Caco-2 (cell line): ENCODE results near the gene ACCSL. TPM values are rescaled to one million over a fixed set of nuclear protein-coding genes. Genes with fewer than 3 reads are reported as not detected.

Experiments used
- BruUV-seq: library from RNA; stranded (reverse); fragments of 400-500 nt; replicated peaks from 2 replicates; lab custom pipeline; 2021; lab: Mats Ljungman, UMichigan
- CTCF ChIA-PET: fragments of 300-600 bp; sonication (Branson Sonifier 250); formaldehyde crosslinking; loops from one replicate; lab custom pipeline; 2022; ENCODE audit warnings: antibody characterized with exemption; lab: Charles Lee
- POLR2A ChIA-PET: fragments of 300-600 bp; sonication (Branson Sonifier 250); formaldehyde crosslinking; loops from one replicate; lab custom pipeline; 2022; ENCODE audit warnings: antibody characterized with exemption; lab: Charles Lee
- DNase-seq, 2 experiments: peaks; one replicate each; pipeline versions ENCODE4 v3.0.0 to v3.0.0-alpha.2; 2020 to 2022
- H3K27me3 ChIP-seq: replicated peaks from 2 replicates; pipeline ENCODE4 v1.6.0; 2011; ENCODE audit warnings: low read length; ENCODE audit not compliant: control insufficient read depth, insufficient read depth
- H3K36me3 ChIP-seq: 2 replicates; pipeline ENCODE4 v1.5.1; 2011; ENCODE audit warnings: low read length; ENCODE audit not compliant: control insufficient read depth, insufficient read depth
- H3K4me1 ChIP-seq: fragments of 250-450 bp; sonication (Bioruptor Pico); 2 replicates; pipeline ENCODE4 v1.5.1; 2020; ENCODE audit warnings: mild to moderate bottlenecking
- H3K4me3 ChIP-seq: 2 replicates; pipeline ENCODE4 v1.5.1; 2011; ENCODE audit warnings: low read depth, mild to moderate bottlenecking, control low read depth, low read length
- H3K9me3 ChIP-seq: fragments of 250-450 bp; sonication (Bioruptor Pico); 2 replicates; pipeline ENCODE4 v1.5.1; 2020; ENCODE audit warnings: mild to moderate bottlenecking, moderate library complexity
- H3K27ac Mint-ChIP-seq: one replicate; pipeline ENCODE4 v1.8.0; 2022; ENCODE audit warnings: mixed read lengths; ENCODE audit not compliant: unreplicated experiment
- H3K27me3 Mint-ChIP-seq: one replicate; pipeline ENCODE4 v1.8.0; 2022; ENCODE audit warnings: mixed read lengths; ENCODE audit not compliant: insufficient read depth, unreplicated experiment
- H3K36me3 Mint-ChIP-seq: one replicate; pipeline ENCODE4 v1.8.0; 2022; ENCODE audit warnings: mild to moderate bottlenecking, mixed read lengths; ENCODE audit not compliant: insufficient read depth, unreplicated experiment
- H3K4me1 Mint-ChIP-seq: one replicate; pipeline ENCODE4 v1.8.0; 2022; ENCODE audit warnings: low read depth, mixed read lengths; ENCODE audit not compliant: unreplicated experiment
- H3K4me3 Mint-ChIP-seq: one replicate; pipeline ENCODE4 v1.8.0; 2022; ENCODE audit warnings: mild to moderate bottlenecking, moderate library complexity, mixed read lengths; ENCODE audit not compliant: unreplicated experiment
- H3K9me3 Mint-ChIP-seq: one replicate; pipeline ENCODE4 v1.8.0; 2022; ENCODE audit warnings: mixed read lengths; ENCODE audit not compliant: unreplicated experiment
- intact Hi-C: fragments of 100-400 bp; cut with micrococcal nuclease; formaldehyde crosslinking; loops from one replicate; pipeline ENCODE4 v1.10.0; 2022; ENCODE audit not compliant: unreplicated experiment
- total RNA-seq: library from RNA; stranded (reverse); gene quantifications from 2 replicates; pipeline ENCODE4 v1.2.3, GENCODE V29; 2022
- TF ChIP-seq, protein P1 (sequence below), 2 experiments: fragments of 200-600 bp in 1 of 2; IDR thresholded peaks; 1 replicate in 1 of 2; 2 replicates in 1 of 2; pipeline versions ENCODE4 v1.5.1 to v1.8.0; 2011 to 2022; ENCODE audit warnings: antibody characterized with exemption in 1 of 2, control low read depth in 1 of 2, inconsistent platforms in 1 of 2, low read depth in 1 of 2, low read length in 1 of 2, mild to moderate bottlenecking in 1 of 2, moderate library complexity in 1 of 2; ENCODE audit not compliant: insufficient read depth in 1 of 2, severe bottlenecking in 1 of 2, unreplicated experiment in 1 of 2

Gene ACCSL
- total RNA-seq, 1 experiment from 2014 or later = not detected

DNA sequence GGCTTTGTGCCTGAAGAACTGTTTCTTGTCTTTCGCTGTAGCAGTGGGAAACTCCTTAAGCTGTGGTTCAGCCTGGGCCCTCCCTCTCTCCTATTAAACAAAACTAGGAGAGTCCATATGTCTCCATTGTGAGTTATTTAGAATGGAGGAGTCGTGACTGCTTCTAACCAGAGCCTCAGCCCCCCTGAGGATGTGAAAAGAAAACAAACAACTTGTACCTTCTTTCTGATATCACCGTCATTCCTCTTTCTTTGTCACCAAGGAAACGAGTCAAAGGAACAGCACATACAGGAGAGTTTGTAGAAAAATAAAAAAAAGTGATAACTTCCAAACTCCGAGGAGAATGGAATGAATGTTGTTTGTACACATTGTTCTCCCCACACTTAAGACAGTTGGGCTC, 36.1 kb downstream of the ACCSL start:
- no peak for DNase-seq
- CTCF ChIA-PET = interaction anchor here (1.0 kb wide), 1 partner anchor 10 kb away, joined by 3 read pairs; no protein-coding TSS in a partner anchor
- TF ChIP-seq, protein P1, sequence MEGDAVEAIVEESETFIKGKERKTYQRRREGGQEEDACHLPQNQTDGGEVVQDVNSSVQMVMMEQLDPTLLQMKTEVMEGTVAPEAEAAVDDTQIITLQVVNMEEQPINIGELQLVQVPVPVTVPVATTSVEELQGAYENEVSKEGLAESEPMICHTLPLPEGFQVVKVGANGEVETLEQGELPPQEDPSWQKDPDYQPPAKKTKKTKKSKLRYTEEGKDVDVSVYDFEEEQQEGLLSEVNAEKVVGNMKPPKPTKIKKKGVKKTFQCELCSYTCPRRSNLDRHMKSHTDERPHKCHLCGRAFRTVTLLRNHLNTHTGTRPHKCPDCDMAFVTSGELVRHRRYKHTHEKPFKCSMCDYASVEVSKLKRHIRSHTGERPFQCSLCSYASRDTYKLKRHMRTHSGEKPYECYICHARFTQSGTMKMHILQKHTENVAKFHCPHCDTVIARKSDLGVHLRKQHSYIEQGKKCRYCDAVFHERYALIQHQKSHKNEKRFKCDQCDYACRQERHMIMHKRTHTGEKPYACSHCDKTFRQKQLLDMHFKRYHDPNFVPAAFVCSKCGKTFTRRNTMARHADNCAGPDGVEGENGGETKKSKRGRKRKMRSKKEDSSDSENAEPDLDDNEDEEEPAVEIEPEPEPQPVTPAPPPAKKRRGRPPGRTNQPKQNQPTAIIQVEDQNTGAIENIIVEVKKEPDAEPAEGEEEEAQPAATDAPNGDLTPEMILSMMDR (IDR thresholded peaks at IDR 0.05; ENCODE audit: insufficient read depth in 1 of 2, low read depth in 1 of 2, low read length in 1 of 2, severe bottlenecking in 1 of 2, unreplicated experiment in 1 of 2) = no peak
- Mint-ChIP-seq H3K27ac (no peak overlapping the region), H3K36me3 (peaks cover 13% of the 10 kb centered on the region), H3K4me1 (peaks cover 8% of the 10 kb centered on the region), H3K4me3 (no peak overlapping the region), H3K27me3 (no peaks in the 10 kb centered on the region), H3K9me3 (peaks cover 27% of the 10 kb centered on the region)
- no peaks in the 10 kb centered on the region; the same call in 1 of the 2 replicates for H3K36me3 ChIP-seq
- no peak overlapping the region for H3K4me3 ChIP-seq
- H3K27me3 ChIP-seq = no peaks in the 10 kb centered on the region
- no TSS peak for BruUV-seq
- H3K9me3 ChIP-seq = peaks cover 4% of the 10 kb centered on the region
- intact Hi-C loops = no loop called here
- POLR2A ChIA-PET = no interaction called here
- H3K4me1 ChIP-seq = peaks cover 6% of the 10 kb centered on the region

DNA sequence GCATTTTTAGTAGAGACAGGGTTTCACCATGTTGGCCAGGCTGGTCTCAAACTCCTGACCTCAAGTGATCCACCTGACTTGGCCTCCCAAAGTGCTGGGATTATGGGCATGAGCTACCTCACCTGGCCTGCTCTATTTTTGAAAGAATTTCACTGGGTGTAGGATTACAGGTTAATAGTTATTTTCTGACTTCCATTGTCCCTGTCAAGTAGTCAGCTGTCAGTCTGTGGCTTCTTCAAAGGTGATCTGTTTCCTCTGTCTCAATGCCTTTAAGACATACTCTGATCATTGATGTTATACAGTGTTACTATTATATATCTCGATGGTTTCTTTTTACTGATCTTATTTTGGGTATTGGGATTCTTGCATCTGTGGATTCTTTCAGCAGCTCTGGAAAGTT, 37.5 kb downstream of the ACCSL start:
- Mint-ChIP-seq H3K4me1 (peaks cover 12% of the 10 kb centered on the region), H3K36me3 (peaks cover 13% of the 10 kb centered on the region), H3K9me3 (peaks cover 33% of the 10 kb centered on the region), H3K27me3 (no peaks in the 10 kb centered on the region), H3K27ac (no peak overlapping the region), H3K4me3 (no peak overlapping the region)
- TF ChIP-seq, protein P1 (IDR thresholded peaks at IDR 0.05; ENCODE audit: insufficient read depth in 1 of 2, low read depth in 1 of 2, low read length in 1 of 2, severe bottlenecking in 1 of 2, unreplicated experiment in 1 of 2) = no peak
- CTCF ChIA-PET = no interaction called here
- no peak for DNase-seq
- intact Hi-C loops = no loop called here
- Histone ChIP-seq H3K4me1 (peaks cover 12% of the 10 kb centered on the region), H3K36me3 (no peaks in the 10 kb centered on the region; the same call in 1 of the 2 replicates), H3K9me3 (peaks cover 14% of the 10 kb centered on the region), H3K4me3 (no peak overlapping the region), H3K27me3 (no peaks in the 10 kb centered on the region)
- BruUV-seq = no TSS peak
- POLR2A ChIA-PET = no interaction called here

DNA sequence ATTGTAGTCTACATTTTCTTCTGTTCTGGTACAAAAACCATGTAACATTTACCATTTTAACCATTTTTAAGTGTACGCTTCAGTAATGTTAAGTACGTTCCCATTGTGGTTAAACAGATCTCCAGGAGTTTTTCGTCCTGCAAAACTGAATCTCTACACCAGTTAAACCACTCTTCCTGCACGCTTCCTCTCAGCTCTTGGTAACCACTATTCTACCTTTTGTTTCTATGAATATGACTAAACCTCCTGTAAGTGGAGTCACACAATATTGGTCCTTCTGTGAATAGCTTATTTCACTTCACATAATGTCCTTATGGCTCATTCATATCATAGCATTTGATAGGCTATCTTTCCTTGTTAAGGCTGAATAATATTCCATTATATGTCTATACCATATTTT, 40.6 kb downstream of the ACCSL start:
- H3K27me3 ChIP-seq = no peaks in the 10 kb centered on the region

More for the DNA sequence above, 40.6 kb downstream of the ACCSL start:
- TF ChIP-seq, protein P1 (IDR thresholded peaks at IDR 0.05; ENCODE audit: insufficient read depth in 1 of 2, low read depth in 1 of 2, low read length in 1 of 2, severe bottlenecking in 1 of 2, unreplicated experiment in 1 of 2) = no peak
- Mint-ChIP-seq H3K9me3 (peaks cover 33% of the 10 kb centered on the region), H3K4me3 (no peak overlapping the region), H3K27ac (peak overlapping the region; percentile 14), H3K4me1 (peaks cover 13% of the 10 kb centered on the region), H3K27me3 (no peaks in the 10 kb centered on the region), H3K36me3 (peaks cover 13% of the 10 kb centered on the region)
- Histone ChIP-seq H3K9me3 (peaks cover 14% of the 10 kb centered on the region), H3K4me1 (peaks cover 12% of the 10 kb centered on the region), H3K36me3 (no peaks in the 10 kb centered on the region; the same call in 1 of the 2 replicates), H3K4me3 (no peak overlapping the region)
- ChIA-PET POLR2A (no interaction called here), CTCF (no interaction called here)
- no peak for DNase-seq
- intact Hi-C loops = no loop called here
- no TSS peak for BruUV-seq
